H9 (cell line): ENCODE data around the gene THOC5. TPM values are rescaled to one million over a fixed set of nuclear protein-coding genes. Genes with fewer than 3 reads are reported as not detected.

Source experiments
- DNase-seq: peaks from one replicate; pipeline ENCODE4 v3.0.0-alpha.2; 2017
- H2AFZ ChIP-seq: one replicate; pipeline ENCODE4 v1.6.1; 2013; ENCODE audit warnings: mild to moderate bottlenecking, low read length, control low read depth, moderate library complexity
- H2AK5ac ChIP-seq: 2 replicates; pipeline ENCODE4 v1.6.1; 2013; ENCODE audit warnings: low read length, control low read depth, mixed read lengths; ENCODE audit not compliant: insufficient read length
- H2BK120ac ChIP-seq: one replicate; pipeline ENCODE4 v1.6.1; 2013; ENCODE audit warnings: low read depth, mild to moderate bottlenecking, low read length, control low read depth, inconsistent platforms; ENCODE audit not compliant: poor library complexity, severe bottlenecking
- H2BK12ac ChIP-seq: 2 replicates; pipeline ENCODE4 v1.6.1; 2013; ENCODE audit warnings: low read length, control low read depth, mixed read lengths, low read depth; ENCODE audit not compliant: insufficient read length
- H2BK15ac ChIP-seq: 2 replicates; pipeline ENCODE4 v1.6.1; 2013; ENCODE audit warnings: low read depth, low read length, control low read depth
- H2BK20ac ChIP-seq: one replicate; pipeline ENCODE4 v1.6.1; 2013; ENCODE audit warnings: low read depth, mild to moderate bottlenecking, low read length, control low read depth, inconsistent platforms; ENCODE audit not compliant: poor library complexity, severe bottlenecking
- H2BK5ac ChIP-seq: 2 replicates; pipeline ENCODE4 v1.6.1; 2013; ENCODE audit warnings: low read length, control low read depth, mixed read lengths; ENCODE audit not compliant: insufficient read length
- H3K14ac ChIP-seq: 2 replicates; pipeline ENCODE4 v1.6.1; 2013; ENCODE audit warnings: low read length, control low read depth; ENCODE audit not compliant: insufficient read depth
- H3K18ac ChIP-seq: 2 replicates; pipeline ENCODE4 v1.6.1; 2013; ENCODE audit warnings: low read depth, mild to moderate bottlenecking, mixed read lengths, low read length, control low read depth; ENCODE audit not compliant: insufficient read length
- H3K23ac ChIP-seq: 2 replicates; pipeline ENCODE4 v1.6.1; 2013; ENCODE audit warnings: low read length, control low read depth, mixed read lengths, low read depth; ENCODE audit not compliant: insufficient read length
- H3K23me2 ChIP-seq: 2 replicates; pipeline ENCODE4 v1.6.1; 2013; ENCODE audit warnings: low read depth, mild to moderate bottlenecking, mixed read lengths, low read length, control low read depth; ENCODE audit not compliant: insufficient read length, poor library complexity, severe bottlenecking
- H3K27ac ChIP-seq: 2 replicates; pipeline ENCODE4 v1.5.1; 2013; ENCODE audit warnings: low read length, control low read depth, mixed read lengths, low read depth; ENCODE audit not compliant: insufficient read length
- H3K27me3 ChIP-seq: 2 replicates; pipeline ENCODE4 v1.6.1; 2013; ENCODE audit warnings: low read length, control low read depth, inconsistent platforms; ENCODE audit not compliant: insufficient read depth
- H3K4ac ChIP-seq: 2 replicates; pipeline ENCODE4 v1.6.1; 2013; ENCODE audit warnings: low read depth, mild to moderate bottlenecking, control low read depth, inconsistent platforms, low read length, moderate library complexity
- H3K4me1 ChIP-seq: 2 replicates; pipeline ENCODE4 v1.6.1; 2013; ENCODE audit warnings: low read length, control low read depth, inconsistent platforms; ENCODE audit not compliant: insufficient read depth
- H3K4me2 ChIP-seq: 2 replicates; pipeline ENCODE4 v1.6.1; 2013; ENCODE audit warnings: low read length, control low read depth, mixed read lengths; ENCODE audit not compliant: insufficient read length, insufficient read depth
- H3K56ac ChIP-seq: 2 replicates; pipeline ENCODE4 v1.6.1; 2013; ENCODE audit warnings: low read depth, mild to moderate bottlenecking, mixed read lengths, low read length, control low read depth; ENCODE audit not compliant: insufficient read length
- H3K79me1 ChIP-seq: 2 replicates; pipeline ENCODE4 v1.6.1; 2013; ENCODE audit warnings: low read depth, mild to moderate bottlenecking, moderate library complexity, low read length, control low read depth, inconsistent platforms; ENCODE audit not compliant: insufficient read depth, poor library complexity, severe bottlenecking
- H3K79me2 ChIP-seq: 2 replicates; pipeline ENCODE4 v1.6.1; 2013; ENCODE audit warnings: low read length, control low read depth, inconsistent platforms; ENCODE audit not compliant: insufficient read depth
- H3K9ac ChIP-seq: 2 replicates; pipeline ENCODE4 v1.6.1; 2013; ENCODE audit warnings: low read length, control low read depth, mixed read lengths; ENCODE audit not compliant: insufficient read length; ENCODE audit errors: extremely low read depth
- H3K9me3 ChIP-seq: one replicate; pipeline ENCODE4 v1.6.1; 2013; ENCODE audit warnings: low read depth, low read length, inconsistent platforms; ENCODE audit not compliant: control insufficient read depth
- H3T11ph ChIP-seq: one replicate; pipeline ENCODE4 v1.6.1; 2013; ENCODE audit warnings: mild to moderate bottlenecking, low read length, control low read depth, inconsistent platforms
- H4K20me1 ChIP-seq: one replicate; pipeline ENCODE4 v1.6.1; 2013; ENCODE audit not compliant: control insufficient read depth, insufficient read length, insufficient read depth
- H4K5ac ChIP-seq: 2 replicates; pipeline ENCODE4 v1.6.1; 2013; ENCODE audit warnings: low read depth, mild to moderate bottlenecking, mixed read lengths, low read length, control low read depth; ENCODE audit not compliant: insufficient read length
- H4K8ac ChIP-seq: replicated peaks from 2 replicates; pipeline ENCODE4 v1.6.1; 2013; ENCODE audit warnings: low read length, control low read depth, mixed read lengths, low read depth; ENCODE audit not compliant: insufficient read length
- H4K91ac ChIP-seq: 2 replicates; pipeline ENCODE4 v1.6.1; 2013; ENCODE audit warnings: low read depth, mild to moderate bottlenecking, moderate library complexity, mixed read lengths, low read length, control low read depth; ENCODE audit not compliant: insufficient read length
- H3K27ac Mint-ChIP-seq, 3 experiments: 2 replicates in 2 of 3; 3 replicates in 1 of 3; pipeline ENCODE4 v1.8.0; 2020 to 2021; ENCODE audit warnings: mixed read lengths in 3 of 3, mild to moderate bottlenecking in 1 of 3, moderate library complexity in 1 of 3
- H3K27me3 Mint-ChIP-seq: 2 replicates; pipeline ENCODE4 v1.8.0; 2021; ENCODE audit warnings: low read depth, mild to moderate bottlenecking, moderate library complexity, mixed read lengths
- H3K36me3 Mint-ChIP-seq, 3 experiments: 2 replicates in 2 of 3; 3 replicates in 1 of 3; pipeline ENCODE4 v1.8.0; 2020 to 2021; ENCODE audit warnings: low read depth in 3 of 3, mixed read lengths in 3 of 3; ENCODE audit not compliant: insufficient read depth in 1 of 3
- H3K4me1 Mint-ChIP-seq, 2 experiments: 2 replicates each; pipeline ENCODE4 v1.8.0; 2020; ENCODE audit warnings: mixed read lengths in 2 of 2
- H3K4me3 Mint-ChIP-seq, 2 experiments: 2 replicates in 1 of 2; 3 replicates in 1 of 2; pipeline ENCODE4 v1.8.0; 2020 to 2021; ENCODE audit warnings: mild to moderate bottlenecking in 2 of 2, mixed read lengths in 2 of 2, moderate library complexity in 1 of 2
- H3K9me3 Mint-ChIP-seq, 2 experiments: 2 replicates in 1 of 2; 3 replicates in 1 of 2; pipeline ENCODE4 v1.8.0; 2020; ENCODE audit warnings: mild to moderate bottlenecking in 2 of 2, mixed read lengths in 2 of 2, moderate library complexity in 1 of 2
- CTCF ChIP-seq: fragments of 200-600 bp; sonication (generic); conservative IDR thresholded peaks from 3 replicates; pipeline ENCODE4 v1.8.0; 2021; ENCODE audit warnings: antibody characterized with exemption, mild to moderate bottlenecking
- WGBS: extraction: QIAGEN DNeasy Blood & Tissue Kit; methylation state at CpG from one replicate; pipeline ENCODE4 v1.1.7; 2013; ENCODE audit warnings: missing lambda C conversion rate, low lambda C conversion rate, mixed read lengths; ENCODE audit not compliant: insufficient read length; ENCODE audit errors: extremely low coverage; 5-methylcytosine and 5-hydroxymethylcytosine counted together
- total RNA-seq: library from RNA; stranded (reverse); gene quantifications from 2 replicates; pipeline ENCODE4 v1.2.1, GENCODE V29; 2021

THOC5 gene
- total RNA-seq, 1 experiment from 2014 or later = 71.8 TPM

DNA sequence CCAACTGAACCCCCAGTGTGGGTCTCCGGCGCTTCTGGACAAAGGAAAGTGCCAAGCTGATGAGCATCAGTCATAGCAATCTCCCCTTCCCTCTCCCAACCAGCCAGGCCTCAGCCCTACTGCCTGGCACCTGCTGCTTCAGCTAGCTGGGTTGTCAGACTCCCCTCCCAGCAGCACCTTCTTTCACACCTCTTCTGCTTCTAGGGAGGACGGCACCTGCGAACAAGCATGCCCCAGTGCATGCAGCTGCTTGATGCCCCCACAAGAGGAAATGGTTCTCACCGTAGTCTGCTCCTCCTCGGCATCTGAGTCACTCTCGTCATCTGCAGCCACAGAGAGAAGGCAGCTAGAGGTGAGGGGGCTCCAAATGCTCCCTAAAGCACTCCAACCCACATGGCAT lies 25.4 kb downstream of the THOC5 start:
- no peak for TF ChIP-seq CTCF
- no peak overlapping the region for H3T11ph ChIP-seq
- H2AK5ac ChIP-seq = no peak overlapping the region
- no peak overlapping the region for H3K4me3 Mint-ChIP-seq
- H3K27me3 ChIP-seq = no peaks in the 10 kb centered on the region
- no peaks in the 10 kb centered on the region for H4K20me1 ChIP-seq
- no peak overlapping the region for H3K18ac ChIP-seq
- no peak overlapping the region for H2BK5ac ChIP-seq
- H2BK12ac ChIP-seq = no peak overlapping the region
- H4K5ac ChIP-seq = no peak overlapping the region
- H3K36me3 Mint-ChIP-seq = peaks cover 30 to 90% (median 73%) of the 10 kb centered on the region in 3 experiments; a peak in 6 of 7 replicates
- H3K23me2 ChIP-seq = no peaks in the 10 kb centered on the region
- H4K91ac ChIP-seq = no peak overlapping the region
- H3K27ac Mint-ChIP-seq = no peak overlapping the region
- no peaks in the 10 kb centered on the region for H3K4me1 Mint-ChIP-seq
- H3K4ac ChIP-seq = no peak overlapping the region
- H3K27ac ChIP-seq = no peak overlapping the region
- no peak overlapping the region for H4K8ac ChIP-seq
- H3K56ac ChIP-seq = no peak overlapping the region
- H3K4me1 ChIP-seq = no peaks in the 10 kb centered on the region
- H3K79me1 ChIP-seq = no peaks in the 10 kb centered on the region
- H3K9me3 Mint-ChIP-seq = no peaks in the 10 kb centered on the region
- H3K9me3 ChIP-seq = no peaks in the 10 kb centered on the region
- H3K14ac ChIP-seq = no peak overlapping the region
- no peak overlapping the region for H3K23ac ChIP-seq
- no peak for DNase-seq
- no peak overlapping the region for H3K9ac ChIP-seq
- no peak overlapping the region for H3K4me2 ChIP-seq
- no peaks in the 10 kb centered on the region for H3K79me2 ChIP-seq
- no peaks in the 10 kb centered on the region for H3K27me3 Mint-ChIP-seq
- WGBS = no CpG with 5 or more reads among the region's 7 CpGs
- H2AFZ ChIP-seq = no peak overlapping the region
- no peak overlapping the region for H2BK20ac ChIP-seq
- no peak overlapping the region for H2BK120ac ChIP-seq
- no peak overlapping the region for H2BK15ac ChIP-seq
